ENCODE results near the gene TTBK1. TPM values are rescaled to one million over a fixed set of nuclear protein-coding genes. Genes with fewer than 3 reads are reported as not detected.

Gene TTBK1
- polyA plus RNA-seq, 2 of the 4 experiments (the other 2 are of a cell fraction) = 0.04 TPM; not detected in 1

DNA sequence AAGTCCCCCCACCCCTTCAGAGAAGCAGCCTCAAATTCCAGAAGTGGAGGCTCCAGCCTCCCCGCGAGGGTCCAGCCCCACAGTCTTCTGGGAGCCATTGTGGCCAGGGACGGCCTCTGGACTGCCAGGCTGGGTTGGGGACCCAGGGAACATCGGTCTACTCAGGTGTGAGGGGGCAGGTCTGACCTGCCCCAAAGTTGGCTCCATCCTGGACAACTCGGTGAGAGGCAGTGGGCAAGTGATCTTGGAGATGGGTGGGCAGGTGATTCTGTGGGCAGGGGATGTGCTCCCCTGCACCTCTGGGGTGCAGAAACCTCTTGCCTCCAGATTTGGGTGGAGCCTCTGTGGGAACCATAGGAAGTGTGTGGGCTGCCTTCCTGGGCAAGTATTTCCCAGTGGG, 42.6 kb downstream of the TTBK1 start:
- ATAC-seq = no peak
- WGBS (ENCODE audit: missing lambda C conversion rate) = no CpG with 5 or more reads among the region's 5 CpGs
- DNase-seq (ENCODE audit: low read depth in 1 of 2, low spot score in 1 of 2) = no peak
- Histone ChIP-seq H3K27ac (no peak overlapping the region), H3K9me3 (no peaks in the 10 kb centered on the region), H3K4me3 (no peak overlapping the region), H3K4me1 (peaks cover 14% of the 10 kb centered on the region; the same call in 2 of the 3 replicates), H3K4me2 (no peak overlapping the region)
- POLR2A ChIA-PET = no interaction called here
- FAIRE-seq = no peak
- CTCF ChIA-PET = no interaction called here
- TF ChIP-seq CBX8 (IDR thresholded peaks at IDR 0.05) (no peak), FOSL2 (IDR thresholded peaks at IDR 0.05) (no peak), FOSL2 (CRISPR knock-in tag; IDR thresholded peaks at IDR 0.05) (no peak), BHLHE40 (IDR thresholded peaks at IDR 0.05; ENCODE audit: low read depth, low read length) (no peak), KDM5A (IDR thresholded peaks at IDR 0.05) (no peak), EHF (CRISPR knock-in tag; IDR thresholded peaks at IDR 0.05) (no peak), FOSB (CRISPR knock-in tag; IDR thresholded peaks at IDR 0.05) (no peak), ZSCAN20 (CRISPR knock-in tag; IDR thresholded peaks at IDR 0.05) (no peak), SREBF2 (IDR thresholded peaks at IDR 0.05) (no peak), KDM1A (IDR thresholded peaks at IDR 0.05; ENCODE audit: low read depth) (no peak), ZFP36 (IDR thresholded peaks at IDR 0.05; ENCODE audit: borderline replicate concordance, partially characterized antibody) (no peak), CBX2 (IDR thresholded peaks at IDR 0.05; ENCODE audit: borderline replicate concordance, low read depth) (no peak), SMC3 (IDR thresholded peaks at IDR 0.05) (no peak), RFX5 (IDR thresholded peaks at IDR 0.05) (no peak), TFCP2L1 (CRISPR knock-in tag; IDR thresholded peaks at IDR 0.05) (no peak), ZC3H11A (IDR thresholded peaks at IDR 0.05) (no peak)
- TF ChIP-seq, protein P1, sequence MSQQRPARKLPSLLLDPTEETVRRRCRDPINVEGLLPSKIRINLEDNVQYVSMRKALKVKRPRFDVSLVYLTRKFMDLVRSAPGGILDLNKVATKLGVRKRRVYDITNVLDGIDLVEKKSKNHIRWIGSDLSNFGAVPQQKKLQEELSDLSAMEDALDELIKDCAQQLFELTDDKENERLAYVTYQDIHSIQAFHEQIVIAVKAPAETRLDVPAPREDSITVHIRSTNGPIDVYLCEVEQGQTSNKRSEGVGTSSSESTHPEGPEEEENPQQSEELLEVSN (IDR thresholded peaks at IDR 0.05; ENCODE audit: borderline replicate concordance, low read depth) = no peak
- TF ChIP-seq, protein P2, sequence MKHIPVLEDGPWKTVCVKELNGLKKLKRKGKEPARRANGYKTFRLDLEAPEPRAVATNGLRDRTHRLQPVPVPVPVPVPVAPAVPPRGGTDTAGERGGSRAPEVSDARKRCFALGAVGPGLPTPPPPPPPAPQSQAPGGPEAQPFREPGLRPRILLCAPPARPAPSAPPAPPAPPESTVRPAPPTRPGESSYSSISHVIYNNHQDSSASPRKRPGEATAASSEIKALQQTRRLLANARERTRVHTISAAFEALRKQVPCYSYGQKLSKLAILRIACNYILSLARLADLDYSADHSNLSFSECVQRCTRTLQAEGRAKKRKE (CRISPR knock-in tag; IDR thresholded peaks at IDR 0.05; ENCODE audit: low read depth) = no peak
- TF ChIP-seq, protein P3, sequence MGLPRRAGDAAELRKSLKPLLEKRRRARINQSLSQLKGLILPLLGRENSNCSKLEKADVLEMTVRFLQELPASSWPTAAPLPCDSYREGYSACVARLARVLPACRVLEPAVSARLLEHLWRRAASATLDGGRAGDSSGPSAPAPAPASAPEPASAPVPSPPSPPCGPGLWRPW (IDR thresholded peaks at IDR 0.05) = no peak

DNA sequence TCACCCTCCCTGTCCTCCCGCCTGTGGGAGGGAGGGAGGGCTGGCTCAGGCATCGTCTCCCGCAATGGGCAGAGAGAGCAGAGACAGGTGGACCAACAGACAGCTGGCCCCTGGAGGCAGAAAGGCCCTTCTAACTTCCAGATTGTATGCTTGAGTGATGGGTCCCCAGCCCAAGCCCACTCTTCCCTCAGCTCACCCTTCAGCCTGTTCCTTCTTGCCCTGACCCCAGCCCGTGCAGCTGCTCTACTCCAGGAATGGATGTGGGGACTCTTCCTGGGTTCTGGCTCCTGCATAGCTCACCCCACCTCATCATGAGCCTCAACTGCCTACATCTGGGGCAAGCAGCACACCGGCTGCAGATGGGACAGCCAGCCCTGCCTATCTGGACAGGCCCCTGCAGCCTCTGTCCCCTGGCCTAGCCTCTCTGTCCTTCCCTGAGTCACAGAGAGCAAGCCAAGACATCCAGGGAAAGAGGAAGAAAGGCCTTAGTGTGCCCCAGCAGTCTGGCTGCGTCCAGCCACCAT, 43.2 kb downstream of the TTBK1 start:
- peaks cover 14% of the 10 kb centered on the region; the same call in 2 of the 3 replicates for H3K4me1 ChIP-seq
- ATAC-seq = no peak; a peak in 1 of 6 replicates
- 75% methylated on average over 2 of the region's 6 CpGs for WGBS (ENCODE audit: missing lambda C conversion rate)
- no peak for DNase-seq (ENCODE audit: low read depth in 1 of 2, low spot score in 1 of 2)
- POLR2A ChIA-PET = no interaction called here
- no peaks in the 10 kb centered on the region for H3K9me3 ChIP-seq
- FAIRE-seq = no peak
- H3K4me3 ChIP-seq = no peak overlapping the region
- no peak overlapping the region for H3K4me2 ChIP-seq
- TF ChIP-seq MYC (IDR thresholded peaks at IDR 0.05; ENCODE audit: borderline replicate concordance, low read length) (no peak), RARB (CRISPR knock-in tag; IDR thresholded peaks at IDR 0.05) (no peak), ZFP36 (IDR thresholded peaks at IDR 0.05; ENCODE audit: borderline replicate concordance, partially characterized antibody) (no peak), POLR2A (IDR thresholded peaks at IDR 0.05; ENCODE audit: low read length) (no peak), KDM1A (IDR thresholded peaks at IDR 0.05; ENCODE audit: low read depth) (no peak), RAD21 (conservative IDR thresholded peaks at IDR 0.05 in 1 of 2, IDR thresholded peaks at IDR 0.05 in 1 of 2) (no peak), POLR2AphosphoS2 (conservative IDR thresholded peaks at IDR 0.05; ENCODE audit: low read length) (no peak), RFX5 (IDR thresholded peaks at IDR 0.05) (no peak), MAZ (IDR thresholded peaks at IDR 0.05; ENCODE audit: borderline replicate concordance, low read depth, low read length) (no peak), CHD2 (IDR thresholded peaks at IDR 0.05; ENCODE audit: low read length, partially characterized antibody) (no peak), NR3C1 (IDR thresholded peaks at IDR 0.05) (no peak), GATA3 (IDR thresholded peaks at IDR 0.05; ENCODE audit: borderline replicate concordance) (no peak), HOXA7 (CRISPR knock-in tag; IDR thresholded peaks at IDR 0.05) (no peak)
- TF ChIP-seq, protein P4, sequence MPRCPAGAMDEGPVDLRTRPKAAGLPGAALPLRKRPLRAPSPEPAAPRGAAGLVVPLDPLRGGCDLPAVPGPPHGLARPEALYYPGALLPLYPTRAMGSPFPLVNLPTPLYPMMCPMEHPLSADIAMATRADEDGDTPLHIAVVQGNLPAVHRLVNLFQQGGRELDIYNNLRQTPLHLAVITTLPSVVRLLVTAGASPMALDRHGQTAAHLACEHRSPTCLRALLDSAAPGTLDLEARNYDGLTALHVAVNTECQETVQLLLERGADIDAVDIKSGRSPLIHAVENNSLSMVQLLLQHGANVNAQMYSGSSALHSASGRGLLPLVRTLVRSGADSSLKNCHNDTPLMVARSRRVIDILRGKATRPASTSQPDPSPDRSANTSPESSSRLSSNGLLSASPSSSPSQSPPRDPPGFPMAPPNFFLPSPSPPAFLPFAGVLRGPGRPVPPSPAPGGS (IDR thresholded peaks at IDR 0.05) = no peak
- TF ChIP-seq, protein P5, sequence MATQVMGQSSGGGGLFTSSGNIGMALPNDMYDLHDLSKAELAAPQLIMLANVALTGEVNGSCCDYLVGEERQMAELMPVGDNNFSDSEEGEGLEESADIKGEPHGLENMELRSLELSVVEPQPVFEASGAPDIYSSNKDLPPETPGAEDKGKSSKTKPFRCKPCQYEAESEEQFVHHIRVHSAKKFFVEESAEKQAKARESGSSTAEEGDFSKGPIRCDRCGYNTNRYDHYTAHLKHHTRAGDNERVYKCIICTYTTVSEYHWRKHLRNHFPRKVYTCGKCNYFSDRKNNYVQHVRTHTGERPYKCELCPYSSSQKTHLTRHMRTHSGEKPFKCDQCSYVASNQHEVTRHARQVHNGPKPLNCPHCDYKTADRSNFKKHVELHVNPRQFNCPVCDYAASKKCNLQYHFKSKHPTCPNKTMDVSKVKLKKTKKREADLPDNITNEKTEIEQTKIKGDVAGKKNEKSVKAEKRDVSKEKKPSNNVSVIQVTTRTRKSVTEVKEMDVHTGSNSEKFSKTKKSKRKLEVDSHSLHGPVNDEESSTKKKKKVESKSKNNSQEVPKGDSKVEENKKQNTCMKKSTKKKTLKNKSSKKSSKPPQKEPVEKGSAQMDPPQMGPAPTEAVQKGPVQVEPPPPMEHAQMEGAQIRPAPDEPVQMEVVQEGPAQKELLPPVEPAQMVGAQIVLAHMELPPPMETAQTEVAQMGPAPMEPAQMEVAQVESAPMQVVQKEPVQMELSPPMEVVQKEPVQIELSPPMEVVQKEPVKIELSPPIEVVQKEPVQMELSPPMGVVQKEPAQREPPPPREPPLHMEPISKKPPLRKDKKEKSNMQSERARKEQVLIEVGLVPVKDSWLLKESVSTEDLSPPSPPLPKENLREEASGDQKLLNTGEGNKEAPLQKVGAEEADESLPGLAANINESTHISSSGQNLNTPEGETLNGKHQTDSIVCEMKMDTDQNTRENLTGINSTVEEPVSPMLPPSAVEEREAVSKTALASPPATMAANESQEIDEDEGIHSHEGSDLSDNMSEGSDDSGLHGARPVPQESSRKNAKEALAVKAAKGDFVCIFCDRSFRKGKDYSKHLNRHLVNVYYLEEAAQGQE (IDR thresholded peaks at IDR 0.05) = no peak
- CTCF ChIA-PET = interaction anchor here (1.0 to 2.6 kb wide), 5 partner anchors 18 to 111 kb away, joined by 3 to 6 read pairs (median 3); no protein-coding TSS in a partner anchor
- peak overlapping the region in 1 of 2 experiments; percentile 63; a peak in 1 of 6 replicates for H3K27ac ChIP-seq

All from A549 (cell line).